PFSK-1 (cell line): ENCODE measurements around the gene ARL3.

Experiments used
- FOXP2 ChIP-seq: optimal IDR thresholded peaks from 2 replicates; pipeline ENCODE3; 2011; ENCODE audit warnings: borderline replicate concordance, control low read depth, inconsistent platforms; ENCODE audit not compliant: insufficient read depth; ENCODE audit errors: extremely low read length, extremely low read depth
- POLR2AphosphoS5 ChIP-seq: IDR thresholded peaks from 2 replicates; pipeline ENCODE4 v1.6.1; 2012; ENCODE audit warnings: low read depth, mild to moderate bottlenecking, control low read depth, low read length, moderate library complexity
- REST ChIP-seq, 2 experiments: IDR thresholded peaks; 2 replicates each; pipeline versions ENCODE4 v1.6.1 to v1.8.0; 2011 to 2012; ENCODE audit warnings: low read depth in 2 of 2, low read length in 2 of 2, control low read depth in 1 of 2, inconsistent platforms in 1 of 2, mild to moderate bottlenecking in 1 of 2, moderate library complexity in 1 of 2; ENCODE audit not compliant: insufficient read depth in 1 of 2
- SIN3A ChIP-seq: IDR thresholded peaks from 2 replicates; pipeline ENCODE4 v1.6.1; 2012; ENCODE audit warnings: mild to moderate bottlenecking, low read length, moderate library complexity, borderline replicate concordance; ENCODE audit not compliant: insufficient read depth
- TAF1 ChIP-seq: IDR thresholded peaks from 2 replicates; pipeline ENCODE4 v1.6.1; 2012; ENCODE audit warnings: low read length, control low read depth, borderline replicate concordance; ENCODE audit not compliant: insufficient read depth

Gene ARL3

DNA sequence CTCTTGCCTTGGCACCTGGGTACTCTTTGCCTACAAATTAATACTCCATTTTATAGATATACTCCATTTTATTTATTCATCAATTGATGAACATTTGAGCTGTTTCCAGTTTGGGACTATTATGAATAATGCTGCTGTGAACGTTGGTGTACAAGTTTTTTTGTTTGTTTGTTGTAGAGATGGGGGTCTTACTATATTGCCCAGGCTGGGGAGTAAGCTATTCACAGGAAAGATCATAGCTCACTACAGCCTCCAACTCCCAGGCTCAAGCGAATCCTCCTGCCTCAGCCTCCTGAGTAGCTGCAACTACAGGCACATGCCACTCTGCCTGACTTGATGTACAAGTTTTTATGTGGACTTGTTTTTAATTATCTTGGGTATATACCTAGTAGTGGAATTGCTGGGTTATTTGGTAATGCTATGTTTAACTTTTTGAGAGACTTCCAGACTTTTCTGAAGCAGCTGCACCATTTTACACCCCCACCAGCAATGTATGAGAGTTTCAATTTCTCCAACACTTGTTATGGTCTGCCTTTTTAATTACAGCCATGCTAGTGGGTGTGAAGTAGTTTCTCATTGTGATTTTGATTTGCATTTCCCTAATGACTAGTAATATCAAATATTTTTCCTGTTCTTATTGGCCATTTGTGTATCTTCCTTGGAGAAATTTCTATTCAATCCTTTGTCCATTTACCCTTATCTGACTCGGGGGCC is 45.5 kb upstream of the ARL3 start:
- no peak for TF ChIP-seq TAF1
- no peak for TF ChIP-seq REST (IDR thresholded peaks at IDR 0.05; ENCODE audit: insufficient read depth in 1 of 2, low read depth in 2 of 2, low read length in 2 of 2)
- no peak for TF ChIP-seq FOXP2
- TF ChIP-seq POLR2AphosphoS5 = no peak
- no peak for TF ChIP-seq SIN3A

DNA sequence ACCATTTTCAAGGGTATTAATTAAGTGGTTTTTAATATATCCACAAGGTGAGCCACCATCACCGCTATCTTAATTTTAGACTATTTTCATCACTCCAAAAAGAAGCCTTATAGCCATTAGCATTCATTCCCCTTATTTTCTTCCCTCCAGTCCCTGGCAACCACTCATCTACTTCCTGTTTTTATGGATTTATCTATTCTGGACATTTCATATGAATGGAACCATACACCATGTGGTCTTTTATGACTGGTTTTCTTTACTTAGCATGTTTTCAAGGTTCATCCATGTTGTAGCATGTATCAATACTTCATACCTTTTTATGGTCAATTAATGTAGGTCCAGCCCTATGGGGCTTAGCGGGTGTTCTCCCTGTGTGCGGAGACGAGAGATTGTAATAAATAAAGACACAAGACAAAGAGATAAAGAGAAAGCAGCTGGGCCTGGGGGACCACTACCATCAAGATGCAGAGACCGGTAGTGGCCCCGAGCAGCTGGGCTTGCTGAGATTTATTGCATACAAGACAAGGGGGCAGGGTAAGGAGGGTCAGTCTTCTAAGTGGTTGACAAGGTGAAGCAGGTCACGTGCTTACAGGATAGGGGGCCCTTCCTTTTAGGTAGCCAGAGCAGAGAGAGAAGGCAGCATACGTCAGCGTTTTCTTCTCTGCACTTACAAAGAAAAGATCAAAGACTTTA is 44.2 kb upstream of the ARL3 start:
- no peak for TF ChIP-seq SIN3A
- TF ChIP-seq FOXP2 = no peak
- no peak for TF ChIP-seq REST (IDR thresholded peaks at IDR 0.05; ENCODE audit: insufficient read depth in 1 of 2, low read depth in 2 of 2, low read length in 2 of 2)
- no peak for TF ChIP-seq TAF1
- TF ChIP-seq POLR2AphosphoS5 = no peak

GRCh38 chr10:102757323-102757722 is 43.1 kb upstream of the ARL3 start:
- TF ChIP-seq POLR2AphosphoS5 (no peak), TAF1 (no peak), REST (IDR thresholded peaks at IDR 0.05; ENCODE audit: insufficient read depth in 1 of 2, low read depth in 2 of 2, low read length in 2 of 2) (no peak), FOXP2 (no peak), SIN3A (no peak)

- TF ChIP-seq SIN3A = no peak
- TF ChIP-seq TAF1 = no peak
- TF ChIP-seq FOXP2 = no peak
Observed at GRCh38 chr10:102753718-102754117, 39.5 kb upstream of the ARL3 start.

DNA sequence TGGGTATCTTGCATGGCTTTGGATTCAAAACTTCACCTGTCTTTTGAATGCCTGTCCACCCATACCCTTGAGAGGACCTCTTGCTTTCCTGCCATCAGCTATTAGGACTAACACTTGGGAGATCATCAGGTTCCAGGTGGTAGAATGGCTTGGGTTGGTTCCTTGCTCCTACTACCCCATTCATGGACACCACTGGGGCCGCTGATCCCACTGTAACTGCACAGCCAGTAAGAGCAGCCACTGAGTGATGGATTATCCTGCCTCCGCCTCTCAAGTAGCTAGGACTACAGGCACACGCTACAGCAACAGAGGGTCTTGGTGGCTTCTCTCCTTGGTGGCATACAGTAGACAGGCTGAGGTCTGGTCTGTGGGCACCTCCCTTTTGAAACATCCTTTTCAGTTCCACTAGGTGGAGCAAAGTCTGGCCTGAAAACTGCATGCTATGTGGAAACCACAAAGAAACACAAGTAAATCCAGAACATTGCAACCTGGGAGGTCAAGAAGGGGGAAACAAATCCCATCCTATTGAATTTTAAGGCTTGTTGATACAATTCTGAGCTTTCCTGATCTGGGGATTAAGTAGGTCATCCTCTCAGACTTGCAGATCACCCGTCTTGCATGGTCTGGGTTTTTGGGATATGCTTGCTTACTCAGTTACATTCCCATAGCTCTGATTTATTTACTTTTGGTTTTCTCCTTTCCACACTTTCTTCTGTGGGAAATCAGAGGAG is 38.9 kb upstream of the ARL3 start:
- no peak for TF ChIP-seq TAF1
- TF ChIP-seq FOXP2 = no peak
- no peak for TF ChIP-seq POLR2AphosphoS5
- TF ChIP-seq SIN3A = no peak
- no peak for TF ChIP-seq REST (IDR thresholded peaks at IDR 0.05; ENCODE audit: insufficient read depth in 1 of 2, low read depth in 2 of 2, low read length in 2 of 2)
